Peyer's patch (tissue), 4 donors: ENCODE data around the gene LINC00305. TPM values are rescaled to one million over a fixed set of nuclear protein-coding genes. Genes with fewer than 3 reads are reported as not detected.

Experiments used
- DNase-seq, 3 donors: peaks; one replicate each; pipeline ENCODE4 v3.0.0-alpha.2; 2017 to 2019
- H3K27ac ChIP-seq, 4 donors: fragments of 200-600 bp; sonication (generic); one replicate each; pipeline ENCODE4 v1.5.1; 2016 to 2019
- H3K27me3 ChIP-seq, 2 donors: fragments of 200-600 bp; sonication (generic); one replicate each; pipeline ENCODE4 v1.5.1; 2019
- H3K36me3 ChIP-seq, 3 donors: fragments of 200-600 bp; sonication (generic); one replicate each; pipeline ENCODE4 v1.5.1; 2016 to 2019
- H3K4me1 ChIP-seq, 4 donors: fragments of 200-600 bp; sonication (generic); one replicate each; pipeline ENCODE4 v1.5.1; 2016 to 2019
- H3K4me3 ChIP-seq, 4 donors: fragments of 200-600 bp; sonication (generic); 1 replicate in 3 of 4; 2 replicates in 1 of 4; pipeline ENCODE4 v1.5.1; 2016 to 2019; ENCODE audit warnings: mild to moderate bottlenecking in 1 of 4
- H3K9me3 ChIP-seq, 4 donors: fragments of 200-600 bp; sonication (generic); one replicate each; pipeline ENCODE4 v1.5.1; 2016 to 2019; ENCODE audit warnings: mild to moderate bottlenecking in 1 of 4
- POLR2A ChIP-seq, 2 donors: fragments of 450-650 bp; IDR thresholded peaks; one replicate each; pipeline ENCODE4 v1.5.1; 2017; ENCODE audit warnings: antibody characterized with exemption in 2 of 2, mild to moderate bottlenecking in 2 of 2, moderate library complexity in 2 of 2
- total RNA-seq, 4 donors: library from RNA; depleted of rRNA; stranded (reverse); fragments of >200 nt; gene quantifications; one replicate each; pipeline ENCODE4 v1.1.0, GENCODE V29; 2016
- TF ChIP-seq, protein P1 (sequence below), 6 experiments: fragments of 450-650 bp in 4 of 6; fragments of 200-600 bp in 2 of 6; sonication (generic) in 1 of 6; IDR thresholded peaks; one replicate each; pipeline ENCODE4 v1.5.1; 2017 to 2019; ENCODE audit warnings: antibody characterized with exemption in 6 of 6, mild to moderate bottlenecking in 3 of 6, moderate library complexity in 1 of 6

Gene LINC00305
- total RNA-seq, 4 donors from 2014 or later: not detected

DNA sequence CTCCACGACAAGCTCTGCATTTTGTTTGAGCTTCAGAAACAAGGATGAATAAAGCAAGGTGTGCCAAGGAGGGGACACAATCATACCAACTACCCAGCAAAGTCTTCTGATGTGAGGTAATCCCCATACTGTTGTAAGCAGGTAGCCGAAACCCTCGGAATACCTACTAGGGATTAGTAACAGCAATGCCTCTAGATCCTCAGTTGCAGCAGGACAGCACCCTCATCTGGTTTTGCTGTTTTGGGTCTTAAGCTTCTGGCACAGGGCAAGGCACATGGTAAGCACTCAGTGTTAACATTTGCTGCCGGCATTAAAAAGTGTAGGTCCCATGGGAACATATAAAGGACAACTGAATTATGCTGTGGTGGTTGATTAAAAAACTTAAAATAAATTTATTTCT is 16.0 kb upstream of the LINC00305 start:
- no peaks in the 10 kb centered on the region for H3K27me3 ChIP-seq
- H3K27ac ChIP-seq: no peak overlapping the region
- no peaks in the 10 kb centered on the region for H3K9me3 ChIP-seq
- no peak for TF ChIP-seq POLR2A (IDR thresholded peaks at IDR 0.05)
- TF ChIP-seq, protein P1, sequence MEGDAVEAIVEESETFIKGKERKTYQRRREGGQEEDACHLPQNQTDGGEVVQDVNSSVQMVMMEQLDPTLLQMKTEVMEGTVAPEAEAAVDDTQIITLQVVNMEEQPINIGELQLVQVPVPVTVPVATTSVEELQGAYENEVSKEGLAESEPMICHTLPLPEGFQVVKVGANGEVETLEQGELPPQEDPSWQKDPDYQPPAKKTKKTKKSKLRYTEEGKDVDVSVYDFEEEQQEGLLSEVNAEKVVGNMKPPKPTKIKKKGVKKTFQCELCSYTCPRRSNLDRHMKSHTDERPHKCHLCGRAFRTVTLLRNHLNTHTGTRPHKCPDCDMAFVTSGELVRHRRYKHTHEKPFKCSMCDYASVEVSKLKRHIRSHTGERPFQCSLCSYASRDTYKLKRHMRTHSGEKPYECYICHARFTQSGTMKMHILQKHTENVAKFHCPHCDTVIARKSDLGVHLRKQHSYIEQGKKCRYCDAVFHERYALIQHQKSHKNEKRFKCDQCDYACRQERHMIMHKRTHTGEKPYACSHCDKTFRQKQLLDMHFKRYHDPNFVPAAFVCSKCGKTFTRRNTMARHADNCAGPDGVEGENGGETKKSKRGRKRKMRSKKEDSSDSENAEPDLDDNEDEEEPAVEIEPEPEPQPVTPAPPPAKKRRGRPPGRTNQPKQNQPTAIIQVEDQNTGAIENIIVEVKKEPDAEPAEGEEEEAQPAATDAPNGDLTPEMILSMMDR (IDR thresholded peaks at IDR 0.05): no peak
- no peaks in the 10 kb centered on the region for H3K4me1 ChIP-seq
- H3K36me3 ChIP-seq: no peaks in the 10 kb centered on the region
- H3K4me3 ChIP-seq: no peak overlapping the region
- no peak for DNase-seq

GRCh38 chr18:64149916-64150438 is 1.1 kb upstream of the LINC00305 start:
- Histone ChIP-seq H3K9me3 (no peaks in the 10 kb centered on the region), H3K4me1 (no peaks in the 10 kb centered on the region), H3K4me3 (no peak overlapping the region), H3K27me3 (no peaks in the 10 kb centered on the region), H3K36me3 (no peaks in the 10 kb centered on the region), H3K27ac (no peak overlapping the region)
- no peak for DNase-seq
- no peak for TF ChIP-seq POLR2A (IDR thresholded peaks at IDR 0.05)
- TF ChIP-seq, protein P1 (IDR thresholded peaks at IDR 0.05): no peak

- Histone ChIP-seq H3K27me3 (no peaks in the 10 kb centered on the region), H3K36me3 (no peaks in the 10 kb centered on the region), H3K27ac (no peak overlapping the region), H3K4me3 (no peak overlapping the region), H3K4me1 (no peaks in the 10 kb centered on the region), H3K9me3 (no peaks in the 10 kb centered on the region)
- TF ChIP-seq POLR2A (IDR thresholded peaks at IDR 0.05): no peak
- TF ChIP-seq, protein P1 (IDR thresholded peaks at IDR 0.05): no peak
- no peak for DNase-seq
These were observed 6.0 kb downstream of the LINC00305 start for GRCh38 chr18:64142904-64143303.

DNA sequence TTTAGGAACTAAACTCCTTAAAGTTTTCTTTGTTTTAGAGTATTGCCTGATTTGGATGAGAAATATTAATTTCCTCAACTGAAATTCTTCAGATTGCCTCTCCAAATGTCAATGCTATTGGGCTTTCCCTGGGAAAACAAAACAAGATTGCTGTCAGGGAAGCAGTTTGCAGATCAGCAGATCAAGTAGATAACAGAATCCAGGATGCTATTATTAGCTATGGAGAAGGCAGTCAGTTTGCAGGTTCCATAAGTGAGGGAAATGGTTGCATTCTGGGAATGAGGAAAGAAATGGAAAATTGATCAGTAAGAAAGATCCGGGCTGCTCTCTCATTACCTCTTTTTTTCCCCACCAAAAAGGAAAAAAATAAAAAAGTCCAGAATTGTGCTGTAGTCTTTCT is 11.0 kb downstream of the LINC00305 start:
- H3K4me1 ChIP-seq: no peaks in the 10 kb centered on the region
- no peaks in the 10 kb centered on the region for H3K27me3 ChIP-seq
- H3K36me3 ChIP-seq: no peaks in the 10 kb centered on the region
- TF ChIP-seq, protein P1 (IDR thresholded peaks at IDR 0.05): no peak
- TF ChIP-seq POLR2A (IDR thresholded peaks at IDR 0.05): no peak
- DNase-seq: no peak
- H3K27ac ChIP-seq: no peak overlapping the region
- H3K9me3 ChIP-seq: no peaks in the 10 kb centered on the region
- no peak overlapping the region for H3K4me3 ChIP-seq

GRCh38 chr18:64134044-64134747 is 14.7 kb downstream of the LINC00305 start:
- Histone ChIP-seq H3K4me3 (no peak overlapping the region), H3K36me3 (no peaks in the 10 kb centered on the region), H3K27ac (no peak overlapping the region), H3K4me1 (no peaks in the 10 kb centered on the region), H3K27me3 (no peaks in the 10 kb centered on the region), H3K9me3 (no peaks in the 10 kb centered on the region)
- no peak for TF ChIP-seq POLR2A (IDR thresholded peaks at IDR 0.05)
- TF ChIP-seq, protein P1 (IDR thresholded peaks at IDR 0.05): no peak
- DNase-seq: no peak
